Stomach smooth muscle (tissue), 2 donors: ENCODE results near the gene KIF2A.

Source experiments
- H3K27ac ChIP-seq: one replicate; pipeline ENCODE4 v1.7.0; 2013; ENCODE audit warnings: mild to moderate bottlenecking, low read length, inconsistent platforms
- H3K27me3 ChIP-seq, 2 donors: one replicate each; pipeline ENCODE4 v1.7.0; 2013; ENCODE audit warnings: low read length in 2 of 2; ENCODE audit not compliant: insufficient read depth in 2 of 2, control insufficient read depth in 1 of 2
- H3K36me3 ChIP-seq, 2 donors: one replicate each; pipeline ENCODE4 v1.7.0; 2013; ENCODE audit warnings: low read length in 2 of 2; ENCODE audit not compliant: control insufficient read depth in 2 of 2, insufficient read depth in 2 of 2
- H3K4me1 ChIP-seq: one replicate; pipeline ENCODE4 v1.7.0; 2013; ENCODE audit warnings: low read length; ENCODE audit not compliant: control insufficient read depth, insufficient read depth
- H3K4me3 ChIP-seq, 2 donors: one replicate each; pipeline ENCODE4 v1.7.0; 2013; ENCODE audit warnings: low read length in 2 of 2
- H3K9ac ChIP-seq, 2 donors: one replicate each; pipeline ENCODE4 v1.7.0; 2013; ENCODE audit warnings: low read length in 2 of 2, mild to moderate bottlenecking in 1 of 2
- H3K9me3 ChIP-seq, 2 donors: one replicate each; pipeline ENCODE4 v1.7.0; 2013; ENCODE audit warnings: low read length in 2 of 2; ENCODE audit not compliant: control insufficient read depth in 2 of 2
- donor health status: healthy.
- donor health status: Pancreatic carcinoma.

KIF2A gene

DNA sequence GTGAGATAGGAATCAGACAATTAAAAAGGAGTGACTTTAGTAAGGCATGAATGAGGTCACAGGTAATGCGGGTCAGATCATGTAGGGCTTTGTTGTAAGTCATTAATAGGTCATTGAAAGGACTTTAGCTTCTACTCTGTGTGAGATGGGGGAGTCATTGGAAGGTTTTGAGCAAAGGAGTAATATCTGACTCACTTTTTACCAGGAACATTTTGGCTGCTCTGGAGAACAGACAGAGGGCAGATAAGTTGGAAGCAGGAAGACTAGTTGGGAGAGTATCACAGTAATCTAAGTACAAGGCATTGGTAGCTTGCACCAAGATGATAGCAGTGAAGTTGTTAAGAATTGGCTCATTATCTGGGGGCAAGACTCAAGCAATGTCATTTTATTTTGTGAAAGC, 37.4 kb downstream of the KIF2A start:
- Histone ChIP-seq H3K9ac (no peak overlapping the region), H3K4me1 (no peaks in the 10 kb centered on the region), H3K27me3 (no peaks in the 10 kb centered on the region), H3K4me3 (no peak overlapping the region), H3K9me3 (no peaks in the 10 kb centered on the region), H3K36me3 (no peaks in the 10 kb centered on the region), H3K27ac (no peak overlapping the region)

DNA sequence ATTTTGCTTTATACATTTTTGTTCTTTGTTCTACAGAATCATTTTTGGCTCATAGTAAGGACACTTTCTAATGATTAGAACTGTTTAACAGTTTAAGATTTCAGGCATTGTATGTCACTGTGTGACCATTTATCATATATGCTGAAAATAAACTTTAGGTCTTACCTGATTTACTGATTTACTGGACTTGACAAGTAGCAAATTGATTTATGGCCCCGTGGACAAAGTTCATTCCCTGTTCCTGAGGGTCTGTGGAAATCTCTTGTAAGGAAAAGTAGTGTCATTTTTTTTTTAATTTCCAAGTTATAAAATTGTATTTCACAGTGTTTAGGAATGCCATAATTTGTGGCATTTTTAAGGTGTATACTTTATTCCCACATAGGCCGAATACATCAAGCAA, 40.7 kb downstream of the KIF2A start:
- Histone ChIP-seq H3K27me3 (no peaks in the 10 kb centered on the region), H3K27ac (no peak overlapping the region), H3K9me3 (no peaks in the 10 kb centered on the region), H3K9ac (no peak overlapping the region), H3K36me3 (no peaks in the 10 kb centered on the region), H3K4me3 (no peak overlapping the region), H3K4me1 (no peaks in the 10 kb centered on the region)

DNA sequence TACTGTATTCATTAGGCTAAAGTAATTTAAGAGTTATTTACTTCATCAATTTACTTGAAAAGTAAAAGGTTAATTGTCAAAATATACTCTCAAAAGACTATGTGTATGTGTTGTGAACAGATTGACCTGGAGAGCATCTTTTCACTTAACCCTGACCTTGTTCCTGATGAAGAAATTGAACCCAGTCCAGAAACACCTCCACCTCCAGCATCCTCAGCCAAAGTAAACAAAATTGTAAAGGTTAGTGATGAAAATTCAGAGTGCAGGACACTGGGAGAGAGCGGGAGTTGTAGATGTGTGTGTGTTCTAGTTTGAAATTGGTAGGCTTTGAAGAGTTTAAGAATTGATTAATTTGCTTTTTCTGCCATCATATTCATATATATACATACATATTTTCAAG, 41.9 kb downstream of the KIF2A start:
- no peak overlapping the region for H3K4me3 ChIP-seq
- no peak overlapping the region for H3K9ac ChIP-seq
- no peaks in the 10 kb centered on the region for H3K9me3 ChIP-seq
- no peaks in the 10 kb centered on the region for H3K4me1 ChIP-seq
- no peak overlapping the region for H3K27ac ChIP-seq
- H3K36me3 ChIP-seq, result no peaks in the 10 kb centered on the region
- H3K27me3 ChIP-seq, result no peaks in the 10 kb centered on the region

- Histone ChIP-seq H3K4me3 (no peak overlapping the region), H3K9ac (no peak overlapping the region), H3K9me3 (no peaks in the 10 kb centered on the region), H3K27ac (no peak overlapping the region), H3K36me3 (no peaks in the 10 kb centered on the region), H3K27me3 (no peaks in the 10 kb centered on the region), H3K4me1 (no peaks in the 10 kb centered on the region)
These were observed 42.9 kb downstream of the KIF2A start for GRCh38 chr5:62348723-62349481.

DNA sequence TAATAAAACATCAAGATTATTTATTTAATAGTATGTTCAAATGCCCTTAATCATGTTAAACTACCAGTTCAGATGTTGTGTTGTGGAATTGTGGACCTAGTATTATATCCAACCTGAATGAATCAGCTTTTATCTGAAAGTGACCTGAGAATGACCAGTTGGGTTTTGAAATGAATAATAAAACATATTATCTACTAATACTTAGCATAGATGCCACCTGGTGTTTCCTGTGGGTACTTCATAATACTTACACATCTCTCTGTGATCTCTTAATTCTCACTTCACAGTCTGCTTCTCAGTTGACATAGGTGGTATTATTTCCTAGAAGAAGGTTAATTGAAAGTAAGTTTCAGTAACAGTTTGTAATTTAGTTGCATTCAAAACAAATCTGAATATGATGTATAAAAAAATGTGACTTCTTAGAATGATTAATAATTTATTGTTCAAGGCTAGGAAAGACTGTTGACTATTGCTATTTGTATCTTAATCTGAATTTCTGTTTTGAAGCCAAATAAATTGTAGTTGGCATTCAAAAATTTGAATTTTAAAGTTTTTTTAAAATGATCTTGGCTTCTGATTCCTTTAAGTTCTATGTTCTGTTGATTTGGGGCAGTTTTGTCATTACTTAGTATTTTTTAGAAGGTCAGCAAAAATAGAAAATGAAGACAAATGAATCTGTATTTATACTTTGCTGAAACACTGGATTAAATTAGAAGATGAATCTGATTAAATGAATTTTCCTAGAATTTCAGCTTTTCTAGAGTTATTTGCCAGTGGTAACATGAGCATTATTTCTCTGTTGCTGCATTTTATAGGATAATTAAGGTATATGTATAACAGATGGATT, 48.2 kb downstream of the KIF2A start:
- H3K27me3 ChIP-seq, result no peaks in the 10 kb centered on the region
- no peak overlapping the region for H3K9ac ChIP-seq
- no peaks in the 10 kb centered on the region for H3K4me1 ChIP-seq
- no peak overlapping the region for H3K27ac ChIP-seq
- H3K4me3 ChIP-seq, result no peak overlapping the region
- no peaks in the 10 kb centered on the region for H3K9me3 ChIP-seq
- peaks cover 0 to 2% of the 10 kb centered on the region in 2 donors for H3K36me3 ChIP-seq

GRCh38 chr5:62362701-62363100, 56.7 kb downstream of the KIF2A start:
- Histone ChIP-seq H3K4me1 (no peaks in the 10 kb centered on the region), H3K9ac (no peak overlapping the region), H3K27me3 (no peaks in the 10 kb centered on the region), H3K27ac (no peak overlapping the region), H3K36me3 (peaks cover 9 to 17% of the 10 kb centered on the region in 2 donors), H3K9me3 (no peaks in the 10 kb centered on the region), H3K4me3 (no peak overlapping the region)

DNA sequence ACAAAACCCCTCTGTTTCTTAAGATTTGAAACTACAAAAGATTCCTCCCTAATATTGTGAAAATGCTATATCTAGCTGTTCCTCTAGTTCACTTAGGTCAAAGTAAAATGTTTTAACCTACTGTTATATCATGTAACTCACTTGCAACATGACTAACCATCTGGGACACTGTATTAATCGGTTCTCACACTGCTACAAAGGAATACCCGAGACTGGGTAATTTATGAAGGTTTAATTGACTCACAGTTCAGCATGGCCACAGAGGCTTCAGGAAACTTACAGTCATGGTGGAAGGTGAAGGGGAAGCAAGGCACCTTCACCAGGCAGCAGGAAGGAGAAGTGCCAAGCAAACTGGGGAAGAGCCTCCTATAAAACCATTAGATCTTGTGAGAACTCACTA, 63.0 kb downstream of the KIF2A start:
- Histone ChIP-seq H3K9me3 (no peaks in the 10 kb centered on the region), H3K27ac (no peak overlapping the region), H3K4me1 (no peaks in the 10 kb centered on the region), H3K4me3 (no peak overlapping the region), H3K27me3 (no peaks in the 10 kb centered on the region), H3K36me3 (peaks cover 6 to 21% of the 10 kb centered on the region in 2 donors), H3K9ac (no peak overlapping the region)

GRCh38 chr5:62371409-62371808, 65.4 kb downstream of the KIF2A start:
- peaks cover 9 to 22% of the 10 kb centered on the region in 2 donors for H3K36me3 ChIP-seq

DNA sequence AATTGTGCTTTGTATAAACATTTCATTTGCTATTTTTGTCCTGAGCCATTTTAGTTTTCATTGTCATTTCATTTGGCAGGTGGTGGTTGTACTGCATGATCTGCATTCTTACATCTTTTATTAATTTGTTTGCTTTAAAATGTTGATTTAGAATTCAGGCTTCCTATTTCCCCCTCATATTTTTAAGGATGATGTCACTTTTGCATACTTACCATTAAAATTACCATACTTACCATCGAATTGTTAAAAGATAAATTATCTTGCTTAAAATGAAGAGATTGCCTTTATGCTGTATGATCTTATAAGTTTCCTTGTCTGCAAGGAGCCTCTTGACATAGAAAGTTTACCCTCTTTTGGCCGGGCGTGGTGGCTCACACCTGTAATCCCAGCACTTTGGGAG, 66.6 kb downstream of the KIF2A start:
- no peaks in the 10 kb centered on the region for H3K27me3 ChIP-seq
- no peak overlapping the region for H3K9ac ChIP-seq
- H3K27ac ChIP-seq, result no peak overlapping the region
- H3K36me3 ChIP-seq, result peaks cover 12 to 26% of the 10 kb centered on the region in 2 donors
- H3K9me3 ChIP-seq, result no peaks in the 10 kb centered on the region
- H3K4me3 ChIP-seq, result no peak overlapping the region
- no peaks in the 10 kb centered on the region for H3K4me1 ChIP-seq

More at GRCh38 chr5:62371409-62371808, 65.4 kb downstream of the KIF2A start:
- no peak overlapping the region for H3K4me3 ChIP-seq
- no peaks in the 10 kb centered on the region for H3K9me3 ChIP-seq
- no peak overlapping the region for H3K27ac ChIP-seq
- no peaks in the 10 kb centered on the region for H3K27me3 ChIP-seq
- no peak overlapping the region for H3K9ac ChIP-seq
- H3K4me1 ChIP-seq, result no peaks in the 10 kb centered on the region

DNA sequence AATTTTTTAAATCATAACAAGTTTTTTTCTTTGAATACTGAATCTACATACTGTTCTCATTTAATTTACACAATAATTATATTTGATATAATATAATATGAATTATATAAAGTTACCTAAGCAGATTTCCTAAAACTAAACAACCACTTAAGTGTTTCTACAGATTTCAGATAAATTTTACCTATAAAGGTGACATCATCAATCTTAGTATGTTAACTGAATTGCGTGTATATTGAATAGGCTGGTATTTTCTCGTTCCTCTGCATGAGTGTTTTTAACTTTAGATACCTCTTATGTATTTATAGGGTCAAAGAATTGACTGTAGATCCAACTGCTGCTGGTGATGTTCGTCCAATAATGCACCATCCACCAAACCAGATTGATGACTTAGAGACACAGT, 67.4 kb downstream of the KIF2A start:
- Histone ChIP-seq H3K36me3 (peaks cover 17 to 32% of the 10 kb centered on the region in 2 donors), H3K27ac (no peak overlapping the region), H3K9me3 (no peaks in the 10 kb centered on the region), H3K4me1 (no peaks in the 10 kb centered on the region), H3K4me3 (no peak overlapping the region), H3K9ac (no peak overlapping the region), H3K27me3 (no peaks in the 10 kb centered on the region)

DNA sequence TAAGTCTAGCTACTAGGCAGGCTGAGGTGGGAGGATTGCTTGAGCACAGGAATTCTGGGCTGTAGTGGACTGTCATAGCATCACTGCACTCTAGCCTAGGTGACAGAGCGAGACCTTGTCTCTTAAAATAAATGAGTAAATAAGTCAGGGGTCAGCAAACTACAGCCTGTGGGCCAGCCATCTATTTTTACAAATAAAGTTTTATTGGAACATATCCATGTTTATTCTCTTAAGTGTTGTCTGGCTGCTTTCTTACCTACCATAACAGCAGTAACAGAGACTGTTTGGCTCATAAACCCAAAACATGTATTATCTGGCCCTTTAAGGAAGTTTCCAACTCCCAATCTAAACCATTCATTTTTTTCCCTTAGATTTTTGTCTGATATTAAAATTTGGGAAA, 68.1 kb downstream of the KIF2A start:
- Histone ChIP-seq H3K9me3 (no peaks in the 10 kb centered on the region), H3K36me3 (peaks cover 24 to 30% of the 10 kb centered on the region in 2 donors), H3K4me1 (no peaks in the 10 kb centered on the region), H3K27ac (no peak overlapping the region), H3K27me3 (no peaks in the 10 kb centered on the region), H3K4me3 (no peak overlapping the region), H3K9ac (no peak overlapping the region)
